HG02610 (cell line): ENCODE data around the gene PIGQ.
"Not testable (repeated sequence)": the region's sequence is repeated elsewhere in the genome, so short reads cannot be mapped to it uniquely, and the experiment has no call there.

Experiments used
- ATAC-seq: cut with Tn5 transposase; IDR thresholded peaks from one replicate; pipeline ENCODE4 v1.9.1; 2021; ENCODE audit warnings: mild to moderate bottlenecking, moderate library complexity; ENCODE audit not compliant: unreplicated experiment

Gene PIGQ

DNA sequence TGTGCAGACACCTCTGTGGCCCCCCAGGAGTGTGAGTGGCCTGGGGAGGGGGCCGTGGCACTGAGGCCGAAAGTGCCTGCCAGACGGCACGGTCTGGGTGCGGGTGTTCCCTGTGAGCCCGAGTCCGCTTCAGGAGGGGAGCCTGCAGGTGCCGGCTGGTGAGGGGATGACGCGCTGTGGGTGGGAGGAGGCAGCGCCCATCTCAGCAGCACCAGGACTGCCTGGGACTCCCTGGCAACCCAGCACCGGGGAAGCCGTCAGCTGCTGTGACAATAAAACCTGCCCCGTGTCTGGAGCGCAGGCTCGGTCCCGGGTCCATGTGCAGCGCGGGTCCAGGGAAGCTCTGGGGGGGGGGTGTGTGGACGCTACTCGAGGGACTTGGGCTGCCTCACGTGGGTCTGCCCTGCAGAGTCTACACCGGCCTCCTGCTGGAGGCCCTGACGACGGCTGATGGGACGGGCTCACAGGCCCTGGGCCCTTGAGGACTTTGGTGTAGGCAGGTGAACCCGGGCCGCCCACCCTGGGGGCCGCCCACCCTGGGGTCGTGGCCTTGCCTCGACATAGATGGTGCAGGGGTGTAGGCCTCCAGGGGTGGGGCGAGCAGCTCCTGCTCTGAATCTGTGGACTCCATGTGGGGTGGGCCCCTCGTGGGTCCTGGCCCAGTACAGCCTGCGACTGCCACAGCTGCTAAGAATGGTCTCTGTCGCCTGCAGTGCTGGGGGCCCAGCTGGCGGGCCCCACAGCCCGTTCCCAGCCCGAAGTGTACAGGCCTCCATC is 14.2 kb downstream of the PIGQ start:
- no peak for ATAC-seq

DNA sequence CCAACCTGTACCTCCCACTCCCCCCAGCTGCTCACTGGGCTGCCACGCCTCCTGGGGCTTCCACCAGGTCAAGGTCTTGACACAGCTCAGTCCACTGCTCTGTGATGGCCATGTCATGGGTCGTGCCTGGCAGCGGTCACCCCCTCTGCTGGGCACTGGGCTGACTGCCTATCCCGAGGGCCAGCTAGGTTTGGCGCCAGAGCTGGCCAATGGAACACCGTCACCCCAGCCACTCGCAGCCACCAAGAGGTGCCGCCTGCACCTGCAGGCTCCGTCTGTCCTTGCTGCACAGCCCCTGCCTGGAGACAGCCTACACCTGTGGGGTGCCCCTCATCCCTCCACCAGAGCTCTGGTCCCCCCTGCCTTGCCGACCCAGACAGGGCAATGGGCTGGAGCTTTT is 15.6 kb downstream of the PIGQ start:
- no peak for ATAC-seq

DNA sequence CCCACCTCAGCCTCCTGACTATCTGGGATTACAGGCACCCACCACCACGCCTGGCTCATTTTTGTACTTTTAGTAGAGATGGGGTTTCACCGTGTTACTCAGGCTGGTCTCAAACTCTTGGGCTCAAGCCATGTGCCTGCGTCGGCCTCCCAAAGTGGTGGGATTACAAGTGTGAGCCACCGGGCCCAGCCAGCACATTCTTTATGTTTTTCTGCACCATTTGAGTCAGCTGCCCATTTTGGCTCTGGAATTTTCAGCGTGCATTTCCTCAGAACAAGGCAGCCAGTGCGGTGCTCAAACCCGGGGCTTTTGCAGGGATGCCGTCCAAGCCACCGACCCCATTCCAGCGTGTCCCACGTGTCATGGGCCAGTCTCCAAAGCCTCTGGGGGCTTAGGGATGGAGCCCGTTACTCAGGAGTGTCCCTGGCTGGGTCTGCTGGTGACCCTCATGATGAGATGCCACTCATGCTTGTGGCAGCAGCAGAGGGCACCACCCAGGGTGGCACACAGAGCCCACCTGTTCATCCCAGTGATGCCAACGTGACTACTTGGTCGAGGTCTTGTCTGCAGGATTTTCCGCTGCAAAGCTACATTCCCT is 16.4 kb downstream of the PIGQ start:
- ATAC-seq, result no peak

DNA sequence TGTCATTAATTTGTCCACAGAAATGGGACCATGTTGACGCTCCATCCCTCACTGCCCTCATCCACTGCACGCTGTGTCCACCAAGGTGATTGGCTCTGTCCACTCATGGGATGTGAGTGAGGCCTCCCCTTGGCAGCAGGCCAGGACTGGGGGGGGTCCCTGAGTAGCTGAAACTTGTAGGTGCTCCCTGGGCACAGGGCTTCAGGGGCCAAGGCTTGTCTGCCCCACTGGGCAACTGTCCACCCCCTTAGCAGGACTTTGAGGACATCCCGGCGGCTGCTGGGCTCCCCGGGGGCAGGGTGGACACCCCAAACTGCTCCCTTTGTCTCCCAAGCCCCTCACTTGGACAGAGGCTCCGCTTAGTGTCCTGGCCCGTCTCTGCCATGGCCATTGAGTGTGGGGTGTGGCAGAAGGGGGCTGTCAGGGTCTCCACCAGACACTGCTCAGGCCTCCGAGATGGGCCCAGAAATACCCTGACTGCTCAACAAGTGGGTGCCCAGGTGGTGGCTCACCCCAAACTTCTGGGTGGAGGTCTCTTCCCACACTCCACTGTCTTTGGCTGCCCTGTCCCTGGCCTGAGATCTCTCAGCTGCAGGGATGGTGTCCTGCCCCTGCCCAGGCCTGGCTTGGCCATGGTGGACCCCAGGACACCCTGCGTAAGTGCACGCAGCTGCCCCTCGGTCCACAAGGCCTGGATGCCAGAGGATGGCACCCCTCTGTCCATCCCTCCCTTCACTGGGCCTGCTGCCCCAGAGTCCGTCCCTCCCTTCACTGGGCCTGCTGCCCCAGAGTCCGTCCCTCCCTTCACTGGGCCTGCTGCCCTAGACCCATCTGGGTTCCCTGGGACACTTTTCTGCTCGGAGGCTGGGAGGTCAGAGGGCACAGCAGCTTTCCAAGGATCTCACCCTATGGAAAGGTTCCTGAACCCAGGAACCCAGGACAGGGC is 17.1 kb downstream of the PIGQ start:
- ATAC-seq, result no peak

DNA sequence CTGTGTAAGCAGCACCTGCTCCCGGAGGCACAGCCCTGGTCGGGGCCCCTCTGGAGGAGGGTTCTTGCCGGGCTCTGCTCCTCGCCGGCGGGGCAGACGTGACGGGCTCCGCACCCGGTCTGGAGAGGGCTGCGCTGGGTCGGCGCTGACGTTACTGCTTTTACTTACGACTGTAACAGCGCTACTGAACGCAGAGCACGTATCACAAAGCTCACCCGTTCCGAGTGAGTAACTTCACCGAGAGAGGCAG is 18.8 kb downstream of the PIGQ start:
- ATAC-seq, result no peak

DNA sequence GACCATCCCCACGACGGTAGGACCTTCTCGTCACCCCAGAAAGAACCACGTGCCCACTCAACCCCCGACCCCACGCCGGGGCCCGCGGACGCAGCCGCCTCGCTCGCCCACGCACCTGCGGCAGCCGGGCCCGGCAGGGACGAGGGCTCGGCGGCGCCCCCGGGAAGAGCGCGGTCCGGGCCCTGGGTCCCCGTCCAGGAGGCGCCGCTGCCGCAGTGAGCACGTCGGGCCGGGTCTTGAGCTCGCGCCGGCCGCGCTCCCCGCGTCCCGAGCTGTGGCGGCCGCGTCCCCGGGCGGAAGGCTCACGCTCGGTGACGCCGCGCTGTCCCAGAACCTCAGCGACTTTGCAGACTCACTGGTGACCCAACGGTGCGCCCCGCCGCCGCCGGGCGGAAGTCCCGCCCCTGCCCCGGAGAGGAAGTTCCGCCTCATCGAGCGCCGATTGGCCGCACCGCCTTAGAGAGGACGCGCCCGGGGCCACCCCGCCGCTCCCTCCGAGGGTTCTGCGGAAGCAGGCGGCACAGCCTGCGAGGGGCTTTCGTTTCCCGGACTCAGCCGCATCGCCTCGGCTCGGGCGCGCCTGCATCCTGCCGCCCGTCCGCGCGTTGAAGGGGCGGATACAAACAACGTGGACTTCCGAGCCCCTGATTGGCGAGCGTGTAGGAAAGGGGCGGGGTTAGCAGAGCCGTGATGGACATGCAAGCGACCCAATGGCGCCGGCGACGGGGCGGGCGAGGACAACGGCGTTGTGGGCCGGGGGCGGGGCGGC is 19.3 kb downstream of the PIGQ start:
- peak; percentile 71 for ATAC-seq

DNA sequence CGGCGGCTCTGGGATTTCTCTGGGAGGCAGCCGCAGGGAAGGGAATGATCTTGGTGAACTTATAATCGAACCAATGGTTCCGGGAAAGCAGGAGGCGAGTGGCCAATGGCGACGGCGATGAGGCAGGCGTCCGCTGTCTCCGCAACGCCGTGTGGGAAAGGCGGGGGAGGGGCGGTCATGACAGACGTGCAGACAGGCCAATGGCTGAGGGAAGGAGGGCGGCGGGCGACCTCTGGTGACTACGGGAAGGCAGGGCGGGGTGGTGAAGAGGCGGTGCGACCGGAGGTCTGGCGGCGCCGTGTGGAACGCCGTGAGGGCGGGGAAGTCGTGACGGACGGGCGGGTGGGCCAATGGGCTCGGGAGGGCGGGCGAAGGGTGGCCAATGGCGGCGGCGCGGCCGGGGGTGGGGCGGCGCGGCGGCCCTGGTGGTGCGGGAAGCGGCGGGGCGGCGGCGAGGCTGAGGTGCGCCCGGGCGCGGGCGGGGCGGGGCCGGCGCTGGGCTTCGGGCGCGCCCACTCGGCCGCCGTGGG is 20.0 kb downstream of the PIGQ start, which contains the start of gene RAB40C:
TSS of gene RAB40C (plus strand) at position 409 of the 530 bp plus-strand sequence. CDS start 226 bp downstream, outside the sequence.
- peak; percentile 73 for ATAC-seq

DNA sequence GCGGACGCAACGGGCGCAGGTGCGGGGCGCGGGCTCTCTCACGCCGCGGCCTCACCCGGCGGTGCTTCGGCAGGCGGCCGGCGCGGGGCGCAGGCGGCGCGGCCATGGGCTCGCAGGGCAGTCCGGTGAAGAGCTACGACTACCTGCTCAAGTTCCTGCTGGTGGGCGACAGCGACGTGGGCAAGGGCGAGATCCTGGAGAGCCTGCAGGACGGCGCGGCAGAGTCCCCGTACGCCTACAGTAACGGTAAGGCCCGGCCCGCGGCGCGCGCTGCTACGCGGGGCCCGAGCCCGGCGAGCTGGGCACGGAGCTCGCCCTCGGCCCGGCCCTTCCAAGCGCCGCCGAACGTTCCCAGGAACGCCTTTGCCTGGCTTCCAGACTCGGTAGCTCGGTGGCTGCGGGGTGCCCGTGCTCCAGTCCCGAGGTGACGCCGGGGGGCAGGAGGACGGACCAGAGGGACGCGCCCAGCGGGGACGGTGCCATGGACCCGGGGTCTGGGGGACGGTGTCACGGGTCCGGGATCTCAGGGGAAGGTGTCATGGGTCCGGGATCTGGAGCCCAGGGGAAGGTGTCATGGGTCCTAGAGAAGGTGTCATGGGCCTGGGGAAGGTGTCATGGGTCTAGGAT is 20.5 kb downstream of the PIGQ start:
- no peak for ATAC-seq

DNA sequence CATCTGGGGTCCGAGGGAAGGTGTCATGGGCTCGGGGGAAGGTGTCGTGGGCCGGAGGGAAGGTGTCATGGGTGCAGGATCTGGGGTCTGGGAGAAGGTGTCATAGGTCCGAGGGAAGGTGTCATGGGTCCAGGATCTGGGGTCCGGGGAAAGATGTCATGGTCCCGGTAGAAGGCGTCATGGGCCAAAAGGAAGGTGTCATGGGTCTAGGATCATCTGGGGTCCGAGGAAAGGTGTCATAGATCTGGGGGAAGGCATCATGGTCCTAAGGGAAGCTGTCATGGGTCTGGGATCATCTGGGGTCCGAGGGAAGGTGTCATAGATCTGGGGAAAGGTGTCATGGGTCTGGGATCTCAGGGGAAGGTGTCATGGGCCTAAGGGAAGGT is 21.0 kb downstream of the PIGQ start:
- ATAC-seq, result no peak

DNA sequence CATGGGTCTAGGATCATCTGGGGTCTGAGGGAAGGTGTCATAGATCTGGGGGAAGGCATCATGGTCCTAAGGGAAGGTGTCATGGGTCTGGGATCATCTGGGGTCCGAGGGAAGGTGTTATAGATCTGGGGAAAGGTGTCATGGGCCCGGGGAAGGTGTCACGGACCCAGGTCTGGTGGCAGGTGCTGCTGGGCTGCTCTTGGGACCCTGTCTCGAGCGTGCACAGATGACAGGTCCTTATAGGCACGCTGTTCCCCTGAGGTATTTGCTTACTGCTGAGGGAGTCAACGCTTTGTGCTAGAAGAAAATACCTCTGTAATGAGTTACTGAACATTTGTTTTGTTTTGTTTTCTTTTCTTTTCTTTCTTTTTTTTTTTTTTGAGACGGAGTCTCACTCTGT is 21.5 kb downstream of the PIGQ start:
- no peak for ATAC-seq

DNA sequence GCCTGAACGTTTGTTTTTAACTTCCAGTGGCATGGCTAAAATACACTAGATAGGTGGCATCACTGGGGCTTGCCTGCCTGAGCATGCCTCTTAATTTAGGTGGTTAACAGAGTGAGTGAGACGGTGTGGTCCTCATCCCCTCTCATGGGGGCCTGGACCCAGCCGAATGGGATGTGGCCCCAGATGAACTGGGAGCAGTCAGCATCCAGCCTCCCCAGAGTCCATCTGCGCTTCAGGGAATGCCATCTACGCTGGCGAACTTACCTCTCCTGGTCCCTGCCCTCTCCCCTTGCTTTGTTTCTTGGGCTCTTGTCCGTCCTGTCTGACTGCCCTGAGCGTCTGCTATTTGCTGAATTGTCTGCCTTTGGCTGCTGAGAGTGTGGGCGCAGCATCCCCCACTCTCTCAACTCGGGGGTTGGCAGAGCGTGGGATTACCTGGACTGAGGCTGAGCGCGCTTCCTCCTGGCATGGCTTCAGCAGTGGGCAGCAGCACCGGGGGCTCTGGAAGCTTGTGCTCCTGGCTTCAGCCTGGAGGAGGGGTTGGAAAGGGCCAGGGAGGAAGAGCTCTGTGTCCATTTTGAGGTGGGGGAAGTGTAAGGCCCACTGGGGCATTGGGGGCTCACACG is 22.2 kb downstream of the PIGQ start:
- ATAC-seq, result no peak

DNA sequence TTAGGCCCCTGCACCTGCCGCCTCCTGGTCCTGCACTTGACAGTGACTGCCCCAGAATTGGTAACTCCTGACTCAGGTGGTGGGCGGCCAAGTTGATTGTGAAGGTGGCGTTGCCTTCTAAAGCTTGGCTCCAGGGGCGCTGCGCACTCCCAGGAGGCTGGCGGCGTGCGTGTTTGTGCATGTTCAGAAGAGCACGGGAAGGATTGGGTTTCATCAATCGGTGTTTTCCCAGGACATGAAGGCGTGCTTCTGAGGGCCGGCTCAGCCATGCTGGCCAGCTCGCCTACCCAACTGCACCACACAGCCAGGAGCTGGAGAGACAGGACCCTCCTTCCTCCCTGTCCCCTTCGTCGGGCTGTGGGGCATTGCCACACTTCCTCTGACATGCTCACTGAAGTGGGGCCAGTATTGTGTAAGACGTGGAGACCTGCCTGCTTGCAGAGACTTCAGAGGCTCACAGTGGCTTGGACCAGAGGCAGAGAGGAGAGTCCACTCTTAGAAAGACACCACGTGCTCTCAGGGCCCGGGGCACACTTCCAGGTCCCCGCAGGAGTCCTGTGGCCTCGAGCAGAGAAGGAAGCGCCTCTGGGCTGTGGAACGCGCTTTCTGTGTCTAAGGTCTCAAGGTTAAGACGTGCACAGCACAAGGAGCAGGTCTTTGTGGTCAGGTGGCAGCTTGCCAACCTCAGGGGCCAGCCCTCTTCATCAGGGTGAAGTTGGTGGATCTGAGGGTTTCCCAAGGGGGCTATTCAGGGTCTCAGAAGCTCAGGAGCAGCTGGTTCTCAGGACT is 22.9 kb downstream of the PIGQ start:
- no peak for ATAC-seq

DNA sequence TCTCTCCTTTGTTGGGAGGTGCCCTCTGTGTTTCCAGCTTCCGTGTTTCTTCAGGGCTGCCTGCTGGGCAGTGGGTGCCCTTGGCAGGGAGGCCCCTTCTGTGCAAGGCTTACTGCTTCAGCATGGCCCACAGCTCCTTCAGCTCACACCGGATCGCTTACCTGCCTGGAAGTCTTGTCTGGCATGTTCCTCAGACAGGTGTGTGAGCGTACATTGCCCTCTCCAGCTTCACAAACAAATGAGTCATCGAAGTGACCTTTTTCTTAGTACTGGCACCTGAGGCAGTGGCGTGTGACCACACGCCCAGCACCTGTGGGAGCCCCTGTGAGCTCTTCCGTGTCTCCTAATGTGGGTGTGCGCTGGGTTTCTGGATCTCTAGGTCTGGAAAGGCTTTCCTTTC is 23.6 kb downstream of the PIGQ start:
- no peak for ATAC-seq

DNA sequence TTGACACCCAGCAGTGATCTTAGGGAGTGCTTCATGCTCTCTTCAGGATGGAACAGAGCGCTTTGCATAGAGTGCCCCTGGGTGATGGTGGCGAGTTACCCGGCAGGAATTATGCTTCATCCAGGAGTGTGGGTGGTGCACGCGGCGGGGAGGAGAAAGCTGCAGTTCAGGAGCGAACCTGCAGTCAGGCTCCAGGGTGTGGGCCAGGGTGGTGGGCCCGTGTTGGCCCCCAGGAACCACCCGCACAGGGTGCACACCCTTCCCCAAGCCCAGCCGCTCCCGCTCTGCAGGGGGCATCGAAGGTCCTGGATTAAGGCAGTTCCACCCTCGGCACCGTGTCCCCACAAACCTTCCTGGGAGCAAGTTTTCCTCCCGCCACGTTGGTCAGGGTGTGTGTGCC is 24.0 kb downstream of the PIGQ start:
- ATAC-seq, result no peak

DNA sequence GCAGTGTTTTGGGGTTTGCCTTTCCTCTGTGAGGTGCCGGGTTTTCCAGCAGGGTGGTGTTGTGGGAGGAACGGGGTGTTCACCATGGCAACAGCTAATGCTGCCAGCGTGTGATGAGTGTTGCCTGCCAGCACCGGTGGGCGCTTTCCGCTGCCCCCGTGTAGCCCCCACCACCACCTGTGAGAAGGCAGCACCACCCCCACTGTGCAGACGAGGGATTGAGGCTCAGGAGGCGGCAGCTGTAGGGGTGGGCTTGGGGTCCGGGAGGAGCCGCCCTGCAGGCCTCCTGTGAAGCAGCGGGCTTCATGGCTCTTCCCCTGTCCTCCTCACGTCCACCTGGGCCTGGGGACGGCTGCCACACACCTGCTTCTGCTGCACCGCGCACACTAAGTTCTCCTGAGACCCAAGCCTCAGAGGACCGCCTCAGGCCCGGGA is 25.3 kb downstream of the PIGQ start:
- ATAC-seq, result no peak

DNA sequence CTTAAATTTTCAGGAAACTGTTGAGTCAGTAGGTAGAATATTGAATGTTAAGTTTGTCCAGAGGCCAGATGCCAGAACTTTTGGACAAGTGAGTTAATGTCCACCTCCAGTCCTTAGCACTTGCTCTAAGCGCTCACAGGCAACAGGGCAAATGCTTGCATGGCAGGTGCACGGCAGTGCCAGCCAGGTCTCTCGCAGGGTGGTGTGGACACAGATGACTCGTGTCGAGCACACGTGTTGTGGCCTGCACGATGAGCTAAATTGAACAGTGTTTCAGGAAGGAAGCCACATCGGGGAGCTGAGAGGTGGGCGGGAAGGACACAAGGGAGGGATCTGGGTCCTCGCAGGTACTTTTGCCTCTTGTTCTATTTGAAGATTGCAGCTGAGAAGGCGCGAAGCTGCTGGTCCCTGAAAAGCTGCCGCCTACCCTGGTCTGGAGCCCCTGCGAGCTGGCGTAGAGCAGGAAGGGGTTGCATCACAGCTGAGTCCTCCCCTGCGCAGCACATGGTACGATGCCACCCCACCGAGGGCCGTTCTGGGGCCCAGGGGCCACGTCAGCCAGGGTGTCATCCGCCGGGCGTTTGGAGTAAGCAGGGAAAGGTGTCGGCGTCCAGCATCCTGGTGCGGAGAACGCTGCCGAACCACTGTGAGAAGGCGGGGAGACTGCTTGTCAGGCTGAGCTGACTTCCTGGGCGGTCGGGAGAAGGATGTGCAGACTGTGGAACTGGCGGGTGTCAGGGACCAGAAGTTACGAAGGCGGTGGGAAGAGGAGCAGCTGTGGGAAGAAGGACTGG is 26.4 kb downstream of the PIGQ start:
- no peak for ATAC-seq

DNA sequence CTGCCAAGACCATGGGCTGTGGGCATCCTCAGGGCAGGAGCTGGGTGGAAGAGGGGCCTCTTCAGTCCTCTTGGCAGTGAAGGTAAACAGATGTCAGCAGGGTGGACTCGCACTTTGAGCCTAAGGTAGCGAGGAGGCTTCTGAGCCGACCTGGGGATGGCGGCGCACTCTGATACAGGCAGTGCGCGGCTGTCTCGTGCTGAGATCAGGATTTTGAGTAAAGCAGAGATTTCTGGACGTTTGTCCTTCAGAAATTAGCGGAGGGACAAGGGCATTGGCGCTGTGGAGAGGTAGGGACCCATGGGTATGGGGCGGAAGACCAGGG is 26.9 kb downstream of the PIGQ start:
- no peak for ATAC-seq

DNA sequence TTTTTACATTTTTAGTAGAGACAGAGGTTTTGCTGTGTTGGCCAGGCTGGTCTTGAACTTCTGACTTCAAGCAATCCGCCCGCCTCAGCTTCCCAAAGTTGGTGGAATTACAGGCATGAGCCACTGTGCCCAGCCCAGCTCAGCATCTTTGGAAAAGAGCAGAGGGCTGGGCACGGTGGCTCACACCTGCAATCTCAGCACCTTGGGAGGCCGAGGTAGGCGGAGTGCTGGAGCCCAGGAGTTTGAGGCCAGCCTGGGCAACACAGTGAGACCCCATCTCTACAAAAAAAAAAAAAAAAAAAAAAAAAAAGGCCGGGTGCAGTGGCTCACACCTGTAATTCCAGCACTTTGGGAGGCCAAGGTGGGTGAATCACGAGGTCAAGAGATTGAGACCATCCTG is 27.9 kb downstream of the PIGQ start:
- ATAC-seq, result not testable (repeated sequence)
